PC-9 (cell line): ENCODE data around the gene LAMP5. TPM values are rescaled to one million over a fixed set of nuclear protein-coding genes. Genes with fewer than 3 reads are reported as not detected.

Source experiments
- BruUV-seq: library from RNA; stranded (reverse); fragments of 400-500 nt; replicated peaks from 2 replicates; lab custom pipeline; 2021; lab: Mats Ljungman, UMichigan
- CTCF ChIA-PET: fragments of 300-600 bp; sonication (Branson Sonifier 250); formaldehyde crosslinking; loops from one replicate; lab custom pipeline; 2022; ENCODE audit warnings: antibody characterized with exemption; lab: Charles Lee
- POLR2A ChIA-PET: fragments of 300-600 bp; sonication (Branson Sonifier 250); formaldehyde crosslinking; loops from one replicate; lab custom pipeline; 2022; ENCODE audit warnings: antibody characterized with exemption; ENCODE audit not compliant: unreplicated experiment; lab: Charles Lee
- DNase-seq, 2 experiments: peaks; one replicate each; pipeline versions ENCODE4 v3.0.0 to v3.0.0-alpha.2; 2015 to 2022; ENCODE audit warnings: mixed read lengths in 1 of 2
- H2AFZ ChIP-seq: fragments of 200-600 bp; sonication (generic); 2 replicates; pipeline ENCODE4 v1.8.1; 2017; ENCODE audit warnings: antibody characterized with exemption
- H3F3A ChIP-seq: fragments of 200-600 bp; sonication (generic); 2 replicates; pipeline ENCODE4 v1.8.1; 2017; ENCODE audit warnings: antibody characterized with exemption, mild to moderate bottlenecking, low read depth; ENCODE audit not compliant: insufficient read depth
- H3K27ac ChIP-seq: fragments of 200-600 bp; sonication (generic); 2 replicates; pipeline ENCODE4 v1.6.1; 2016; ENCODE audit warnings: mixed run types
- H3K27me3 ChIP-seq: fragments of 200-600 bp; sonication (generic); 2 replicates; pipeline ENCODE4 v1.6.1; 2016; ENCODE audit warnings: low read depth, mixed run types; ENCODE audit not compliant: insufficient read depth
- H3K36me3 ChIP-seq: fragments of 200-600 bp; sonication (generic); 2 replicates; pipeline ENCODE4 v1.6.1; 2016; ENCODE audit warnings: low read depth, mixed run types
- H3K4me1 ChIP-seq: fragments of 200-600 bp; sonication (generic); replicated peaks from 2 replicates; pipeline ENCODE4 v1.6.1; 2016; ENCODE audit warnings: mixed run types; ENCODE audit not compliant: insufficient read depth
- H3K4me2 ChIP-seq: fragments of 200-600 bp; sonication (generic); 2 replicates; pipeline ENCODE4 v1.6.1; 2017; ENCODE audit warnings: mixed run types
- H3K4me3 ChIP-seq: fragments of 200-600 bp; sonication (generic); 2 replicates; pipeline ENCODE4 v1.6.1; 2016; ENCODE audit warnings: mixed run types
- H3K79me2 ChIP-seq: fragments of 200-600 bp; sonication (generic); 2 replicates; pipeline ENCODE4 v1.6.1; 2017; ENCODE audit warnings: low read depth, mixed run types
- H3K9me2 ChIP-seq: fragments of 200-600 bp; sonication (generic); 2 replicates; pipeline ENCODE4 v1.8.1; 2017; ENCODE audit warnings: mild to moderate bottlenecking; ENCODE audit not compliant: insufficient read depth
- H3K9me3 ChIP-seq: fragments of 200-600 bp; sonication (generic); 2 replicates; pipeline ENCODE4 v1.8.1; 2016; ENCODE audit warnings: low read depth; ENCODE audit not compliant: insufficient read depth
- H4K20me1 ChIP-seq: fragments of 200-600 bp; sonication (generic); 2 replicates; pipeline ENCODE4 v1.8.1; 2017; ENCODE audit not compliant: insufficient read depth
- CTCF ChIP-seq: fragments of 200-600 bp; sonication (generic); conservative IDR thresholded peaks from 2 replicates; pipeline ENCODE4 v1.6.1; 2017; ENCODE audit warnings: mixed run types, antibody characterized with exemption, mild to moderate bottlenecking, moderate library complexity
- EZH2 ChIP-seq: fragments of 200-600 bp; sonication (generic); IDR thresholded peaks from 2 replicates; pipeline ENCODE4 v1.8.0; 2017; ENCODE audit warnings: antibody characterized with exemption, low read depth
- intact Hi-C: fragments of 100-400 bp; cut with micrococcal nuclease; formaldehyde crosslinking; loops from one replicate; pipeline ENCODE4 v1.10.0; 2022; ENCODE audit not compliant: unreplicated experiment
- total RNA-seq: library from RNA; stranded (reverse); gene quantifications from 2 replicates; pipeline ENCODE4 v1.2.3, GENCODE V29; 2021

Gene LAMP5
- total RNA-seq, 1 experiment from 2014 or later, result not detected

GRCh38 chr20:9531581-9531980, 17.2 kb downstream of the LAMP5 start:
- Histone ChIP-seq H3K27ac (no peak overlapping the region), H4K20me1 (no peaks in the 10 kb centered on the region), H3K4me3 (no peak overlapping the region), H3K4me2 (no peak overlapping the region), H3K4me1 (no peaks in the 10 kb centered on the region), H2AFZ (no peak overlapping the region), H3K9me3 (no peaks in the 10 kb centered on the region), H3K27me3 (peaks cover 20% of the 10 kb centered on the region; the same call in 1 of the 2 replicates), H3K9me2 (no peaks in the 10 kb centered on the region), H3K79me2 (no peaks in the 10 kb centered on the region), H3F3A (no peaks in the 10 kb centered on the region), H3K36me3 (no peaks in the 10 kb centered on the region)
- ChIA-PET CTCF (no interaction called here), POLR2A (no interaction called here)
- TF ChIP-seq EZH2, result no peak
- TF ChIP-seq CTCF, result no peak
- intact Hi-C loops, result no loop called here
- BruUV-seq, result no TSS peak
- no peak for DNase-seq

GRCh38 chr20:9532069-9532838, 17.9 kb downstream of the LAMP5 start:
- BruUV-seq, result no TSS peak
- Histone ChIP-seq H3K27ac (no peak overlapping the region), H3F3A (no peaks in the 10 kb centered on the region), H3K36me3 (no peaks in the 10 kb centered on the region), H3K4me3 (no peak overlapping the region), H3K9me2 (no peaks in the 10 kb centered on the region), H3K79me2 (no peaks in the 10 kb centered on the region), H3K27me3 (peaks cover 22% of the 10 kb centered on the region; the same call in 1 of the 2 replicates), H4K20me1 (no peaks in the 10 kb centered on the region), H2AFZ (no peak overlapping the region), H3K9me3 (no peaks in the 10 kb centered on the region), H3K4me1 (no peaks in the 10 kb centered on the region), H3K4me2 (no peak overlapping the region)
- DNase-seq, result no peak
- intact Hi-C loops, result no loop called here
- TF ChIP-seq CTCF (no peak), EZH2 (no peak)
- CTCF ChIA-PET, result no interaction called here
- POLR2A ChIA-PET, result no interaction called here

- TF ChIP-seq CTCF, result no peak
- TF ChIP-seq EZH2, result no peak
- no peak overlapping the region for H2AFZ ChIP-seq
- DNase-seq, result no peak
- H3K27me3 ChIP-seq, result peaks cover 33% of the 10 kb centered on the region
- H3K9me2 ChIP-seq, result no peaks in the 10 kb centered on the region
- no peaks in the 10 kb centered on the region for H3K79me2 ChIP-seq
- no peak overlapping the region for H3K4me2 ChIP-seq
- H3K36me3 ChIP-seq, result no peaks in the 10 kb centered on the region
- no peak overlapping the region for H3K27ac ChIP-seq
- BruUV-seq, result no TSS peak
- H3F3A ChIP-seq, result no peaks in the 10 kb centered on the region
- intact Hi-C loops, result no loop called here
- no peaks in the 10 kb centered on the region for H4K20me1 ChIP-seq
- POLR2A ChIA-PET, result interaction anchor here (0.7 kb wide), 1 partner anchor 32 kb away, joined by 11 read pairs; no protein-coding TSS in a partner anchor
- H3K4me3 ChIP-seq, result no peak overlapping the region
- no peaks in the 10 kb centered on the region for H3K9me3 ChIP-seq
- H3K4me1 ChIP-seq, result no peaks in the 10 kb centered on the region
- CTCF ChIA-PET, result no interaction called here
Measured at GRCh38 chr20:9534025-9534424, 19.6 kb downstream of the LAMP5 start.
